Activated T-cell treated with anti-CD3 and anti-CD28 coated beads, Interleukin-2, amount 50 U/mL, for 4 hours (primary cell): ENCODE measurements around the gene HS3ST3B1. TPM values are rescaled to one million over a fixed set of nuclear protein-coding genes. Genes with fewer than 3 reads are reported as not detected.

ENCODE experiments used
- ATAC-seq, 2 donors: fragments of 200-7000 bp; cut with Tn5 transposase; one replicate each; pipeline ENCODE4 v1.10.0; 2021
- DNase-seq: peaks from one replicate; pipeline ENCODE4 v3.0.0-alpha.2; 2020
- H3K27me3 Mint-ChIP-seq: one replicate; pipeline ENCODE4 v1.8.0; 2021; ENCODE audit warnings: low read depth, mixed read lengths
- H3K36me3 Mint-ChIP-seq: one replicate; pipeline ENCODE4 v1.8.0; 2022; ENCODE audit warnings: mixed read lengths; ENCODE audit not compliant: insufficient read depth
- H3K4me1 Mint-ChIP-seq: one replicate; pipeline ENCODE4 v1.8.0; 2021; ENCODE audit warnings: low read depth, mixed read lengths
- H3K4me3 Mint-ChIP-seq: one replicate; pipeline ENCODE4 v1.8.0; 2021; ENCODE audit warnings: mild to moderate bottlenecking, moderate library complexity, mixed read lengths
- H3K9me3 Mint-ChIP-seq: one replicate; pipeline ENCODE4 v1.8.0; 2021; ENCODE audit warnings: mixed read lengths
- total RNA-seq, 3 donors: library from RNA; stranded (reverse); gene quantifications; one replicate each; pipeline ENCODE4 v1.2.1, GENCODE V29; 2021

The HS3ST3B1 gene
- total RNA-seq, 3 donors from 2014 or later, result 12.3 to 17.1 (median 13.5) TPM

DNA sequence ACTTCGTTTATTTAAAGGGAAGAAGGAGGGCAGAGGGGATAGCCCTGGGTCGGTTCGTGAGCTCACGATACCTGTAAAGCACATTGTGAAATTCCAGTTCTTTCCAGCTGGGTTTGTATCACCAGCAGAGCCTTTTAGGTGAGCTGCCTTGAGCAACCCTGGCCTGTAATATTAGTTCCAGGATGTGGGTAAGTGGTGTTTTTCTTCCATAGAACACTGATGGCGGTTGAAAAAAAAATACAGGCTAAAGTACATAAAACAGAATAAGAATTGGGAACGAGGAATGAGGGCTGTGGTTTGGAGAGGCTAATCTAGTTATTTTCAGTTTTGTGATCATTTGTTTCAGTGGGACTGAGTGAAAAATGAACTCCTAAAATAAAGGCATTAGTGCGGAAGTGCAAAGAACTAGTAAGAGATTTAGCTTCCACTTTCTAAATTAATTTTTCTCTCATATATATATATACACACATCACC, 20.6 kb downstream of the HS3ST3B1 start:
- peaks cover 16% of the 10 kb centered on the region for H3K36me3 Mint-ChIP-seq
- H3K27me3 Mint-ChIP-seq, result no peaks in the 10 kb centered on the region
- peak overlapping the region; percentile 48 for H3K4me3 Mint-ChIP-seq
- DNase-seq (no peak), ATAC-seq (peak; percentile 32 to 64)
- peaks cover 81% of the 10 kb centered on the region for H3K4me1 Mint-ChIP-seq
- no peaks in the 10 kb centered on the region for H3K9me3 Mint-ChIP-seq

DNA sequence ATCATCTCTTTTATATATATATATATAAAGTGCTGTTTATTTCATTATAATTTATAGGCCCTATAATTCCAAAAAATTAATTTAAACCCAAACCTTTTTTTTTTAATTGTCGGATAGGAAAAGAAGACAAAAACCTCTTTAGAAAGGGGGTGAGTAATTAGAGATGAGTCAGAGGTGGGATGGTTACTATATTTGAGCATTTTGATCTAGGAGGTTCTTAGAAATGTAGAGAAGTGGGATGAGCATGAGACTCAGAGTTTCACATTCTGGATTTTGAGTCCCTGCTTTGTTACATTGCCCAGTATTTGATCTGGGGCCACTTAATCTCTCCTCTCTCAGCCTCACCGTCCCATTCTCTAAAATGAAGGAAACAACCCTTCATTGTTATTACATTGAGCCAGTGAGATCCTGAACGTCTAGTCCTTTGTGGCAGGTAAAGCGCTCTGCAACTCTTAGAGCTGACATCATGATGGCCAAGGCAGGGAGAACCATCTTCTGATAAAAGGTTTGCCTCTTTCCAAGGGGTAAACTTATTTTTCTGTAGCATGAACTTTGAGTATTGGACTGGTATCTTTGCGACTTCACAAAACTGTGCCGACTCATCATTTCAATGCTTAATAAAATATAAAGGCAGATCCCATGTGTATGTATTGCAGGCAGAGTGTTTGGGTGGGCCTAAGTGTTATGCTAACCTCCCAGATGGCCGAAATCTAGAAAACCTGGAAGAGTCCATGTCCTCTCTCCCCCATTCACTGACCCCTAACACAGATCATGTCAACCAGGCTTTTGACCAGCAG, 21.3 kb downstream of the HS3ST3B1 start:
- H3K36me3 Mint-ChIP-seq, result peaks cover 18% of the 10 kb centered on the region

DNA sequence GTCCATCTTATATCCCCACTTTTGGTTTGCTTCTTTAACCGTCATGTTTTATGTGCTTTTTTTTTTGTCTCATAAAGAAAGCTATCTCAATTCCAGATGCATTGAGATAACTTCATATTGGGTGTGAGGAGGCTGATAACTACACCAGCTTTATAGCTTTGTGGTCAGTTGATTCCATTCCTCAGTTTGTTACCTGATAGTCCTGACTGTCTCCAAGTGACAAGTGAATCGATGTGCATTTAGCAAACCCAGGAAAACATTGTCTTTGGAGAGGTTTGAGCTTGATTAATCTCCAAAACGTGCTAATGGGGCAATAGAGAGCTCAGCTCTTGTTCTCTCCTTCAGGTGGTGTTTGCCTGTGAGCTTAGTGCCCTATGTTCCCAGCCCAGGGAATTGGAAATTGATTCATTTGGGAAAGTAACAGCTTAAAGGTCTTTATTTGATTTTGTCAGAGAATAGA, 22.7 kb downstream of the HS3ST3B1 start:
- peaks cover 78% of the 10 kb centered on the region for H3K4me1 Mint-ChIP-seq
- DNase-seq (no peak), ATAC-seq (no peak)
- no peaks in the 10 kb centered on the region for H3K27me3 Mint-ChIP-seq
- H3K4me3 Mint-ChIP-seq, result no peak overlapping the region
- H3K9me3 Mint-ChIP-seq, result no peaks in the 10 kb centered on the region
- H3K36me3 Mint-ChIP-seq, result peaks cover 15% of the 10 kb centered on the region

More for the DNA sequence above, 21.3 kb downstream of the HS3ST3B1 start:
- Mint-ChIP-seq H3K4me3 (peak overlapping the region; percentile 40), H3K9me3 (no peaks in the 10 kb centered on the region), H3K27me3 (no peaks in the 10 kb centered on the region), H3K4me1 (peaks cover 79% of the 10 kb centered on the region)
- DNase-seq, result no peak
- peak; percentile 35 to 57 for ATAC-seq

DNA sequence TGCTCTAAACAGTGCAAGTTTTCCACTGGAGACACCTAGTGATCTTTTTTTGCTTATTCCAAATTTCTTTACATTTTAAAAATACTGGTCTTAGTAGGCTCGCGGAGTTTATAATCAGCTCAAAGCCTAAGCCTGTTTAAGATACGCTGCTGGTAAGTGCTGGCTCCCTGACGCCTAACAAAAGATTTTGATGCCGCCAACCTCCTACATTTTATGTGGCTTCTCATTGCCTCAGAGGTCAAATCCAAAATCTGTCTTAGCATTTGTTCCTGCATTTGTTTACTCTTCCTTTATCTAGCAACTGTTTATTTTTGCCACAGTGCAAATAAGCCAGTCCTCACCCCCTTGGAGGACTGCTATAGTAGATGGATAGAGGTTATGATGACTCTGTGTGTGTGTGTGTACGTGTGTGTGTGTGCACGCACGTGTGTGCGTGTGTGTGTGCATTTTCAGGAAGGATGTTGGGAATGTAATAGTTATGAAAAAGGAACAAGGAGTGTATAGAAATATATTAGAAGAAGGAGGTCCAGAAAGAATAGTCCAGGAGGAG, 24.8 kb downstream of the HS3ST3B1 start:
- Mint-ChIP-seq H3K36me3 (peaks cover 12% of the 10 kb centered on the region), H3K4me1 (peaks cover 79% of the 10 kb centered on the region), H3K9me3 (no peaks in the 10 kb centered on the region), H3K4me3 (no peak overlapping the region), H3K27me3 (no peaks in the 10 kb centered on the region)
- ATAC-seq (no peak), DNase-seq (no peak)

DNA sequence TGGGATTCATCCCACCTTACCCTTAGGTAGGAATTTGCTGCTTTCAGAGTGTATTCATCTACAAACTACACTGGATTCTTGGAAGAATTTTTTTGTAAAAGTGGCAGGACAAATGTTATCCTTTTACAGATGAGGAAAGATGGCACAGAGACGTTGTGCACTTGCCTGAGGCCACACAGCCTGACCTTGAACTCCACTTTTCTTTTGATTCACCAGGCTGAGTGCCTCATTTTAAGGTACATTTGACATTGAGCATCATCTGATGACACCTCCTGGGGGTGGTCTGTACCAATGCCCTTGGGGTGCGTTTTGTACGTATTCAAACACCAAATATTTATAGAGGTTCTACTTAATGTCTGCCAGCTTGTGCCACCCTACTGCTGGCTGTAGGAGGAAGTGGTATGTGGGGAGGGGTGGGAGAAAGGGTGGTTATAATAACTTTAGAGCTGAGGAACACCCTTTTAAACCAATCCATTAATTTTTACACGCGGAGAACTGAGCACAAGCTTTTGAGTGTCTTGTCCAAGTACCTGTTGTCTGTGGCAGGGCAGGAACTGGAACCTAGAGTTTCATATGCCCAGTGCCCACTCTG, 29.1 kb downstream of the HS3ST3B1 start:
- Mint-ChIP-seq H3K27me3 (no peaks in the 10 kb centered on the region), H3K4me3 (no peak overlapping the region), H3K4me1 (peaks cover 82% of the 10 kb centered on the region), H3K9me3 (no peaks in the 10 kb centered on the region), H3K36me3 (peaks cover 10% of the 10 kb centered on the region)
- ATAC-seq (no peak), DNase-seq (no peak)

DNA sequence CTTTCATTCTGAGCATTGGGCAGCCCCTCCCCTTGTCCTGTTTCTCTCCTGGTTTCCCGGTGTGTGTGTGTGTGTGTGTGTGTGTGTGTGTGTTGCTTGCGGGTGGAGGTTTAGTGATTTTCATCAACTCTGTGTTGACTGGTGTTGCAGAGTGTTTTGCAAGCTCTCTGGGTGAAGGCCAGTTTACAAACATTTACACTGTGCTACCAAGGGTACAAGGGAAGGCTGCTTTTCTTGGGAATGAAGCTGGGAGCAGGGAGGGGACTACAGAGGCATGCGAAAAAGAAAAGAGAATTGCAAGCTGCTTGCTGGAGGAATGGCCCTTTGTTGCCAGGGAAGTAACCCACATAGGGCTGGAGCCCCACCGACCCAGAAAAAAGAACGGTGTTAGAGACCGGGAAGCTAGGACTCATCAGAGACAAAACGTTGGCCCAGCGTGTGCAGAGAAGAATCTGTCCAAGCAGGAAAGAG, 29.6 kb downstream of the HS3ST3B1 start:
- ATAC-seq (no peak), DNase-seq (no peak)
- H3K36me3 Mint-ChIP-seq, result peaks cover 10% of the 10 kb centered on the region
- H3K4me3 Mint-ChIP-seq, result no peak overlapping the region
- H3K9me3 Mint-ChIP-seq, result no peaks in the 10 kb centered on the region
- no peaks in the 10 kb centered on the region for H3K27me3 Mint-ChIP-seq
- peaks cover 87% of the 10 kb centered on the region for H3K4me1 Mint-ChIP-seq

DNA sequence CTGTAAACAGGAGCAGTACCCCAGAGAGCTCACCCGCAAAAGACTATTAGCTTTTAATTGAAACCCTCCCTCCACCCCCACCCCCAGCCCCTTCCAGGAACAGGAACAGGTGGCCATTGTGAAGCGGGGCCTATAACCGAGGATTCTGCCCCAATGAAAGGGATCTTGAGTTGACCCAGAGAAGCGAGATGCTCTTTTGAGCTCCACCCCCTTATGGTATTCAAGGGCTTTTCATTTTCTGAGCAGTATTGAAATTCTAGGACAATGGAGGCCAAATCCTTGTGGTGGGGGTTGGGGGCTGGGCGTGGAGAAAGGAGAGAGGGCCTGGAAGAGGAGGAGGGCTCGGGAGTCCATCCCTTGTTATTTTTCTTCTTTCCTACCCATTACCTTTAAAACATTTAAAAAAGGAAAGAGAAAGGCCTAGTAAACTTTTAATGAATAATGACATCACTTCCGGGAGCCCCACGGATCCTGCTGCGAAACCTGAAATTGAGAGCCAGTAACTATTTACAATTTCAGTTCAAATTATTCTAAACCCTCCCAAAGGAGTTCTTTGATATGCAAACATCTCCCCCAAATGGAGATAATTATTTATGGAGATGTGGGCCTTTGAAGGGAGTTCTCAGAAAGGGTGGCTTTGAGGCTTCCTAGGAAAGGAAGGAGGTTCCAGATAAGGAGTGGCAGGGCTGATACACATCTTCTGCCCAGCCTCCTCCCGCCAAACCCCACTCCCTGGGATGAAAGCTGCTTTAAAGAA, 30.5 kb downstream of the HS3ST3B1 start:
- Mint-ChIP-seq H3K36me3 (peaks cover 5% of the 10 kb centered on the region), H3K4me3 (no peak overlapping the region), H3K4me1 (peaks cover 87% of the 10 kb centered on the region), H3K9me3 (no peaks in the 10 kb centered on the region), H3K27me3 (no peaks in the 10 kb centered on the region)
- ATAC-seq, result no peak
- DNase-seq, result no peak

DNA sequence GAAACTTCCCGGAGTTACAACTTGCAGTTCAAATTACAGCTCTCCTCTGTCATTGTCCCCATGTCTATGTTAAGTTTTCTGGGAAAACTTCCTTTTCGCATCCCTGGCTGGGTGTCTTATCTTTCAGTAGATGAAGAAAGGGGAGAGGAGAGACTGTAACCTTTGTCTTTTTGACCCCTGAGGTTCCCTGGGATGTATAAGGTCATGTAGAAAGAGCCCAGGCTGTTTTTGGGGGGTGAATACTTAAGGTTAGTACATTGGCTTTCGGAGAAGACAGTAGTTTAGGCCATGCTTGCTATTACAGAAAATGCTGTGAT, 31.1 kb downstream of the HS3ST3B1 start:
- peaks cover 91% of the 10 kb centered on the region for H3K4me1 Mint-ChIP-seq
- no peak for ATAC-seq
- H3K9me3 Mint-ChIP-seq, result no peaks in the 10 kb centered on the region
- no peak overlapping the region for H3K4me3 Mint-ChIP-seq
- DNase-seq, result no peak
- H3K27me3 Mint-ChIP-seq, result no peaks in the 10 kb centered on the region
- peaks cover 6% of the 10 kb centered on the region for H3K36me3 Mint-ChIP-seq

DNA sequence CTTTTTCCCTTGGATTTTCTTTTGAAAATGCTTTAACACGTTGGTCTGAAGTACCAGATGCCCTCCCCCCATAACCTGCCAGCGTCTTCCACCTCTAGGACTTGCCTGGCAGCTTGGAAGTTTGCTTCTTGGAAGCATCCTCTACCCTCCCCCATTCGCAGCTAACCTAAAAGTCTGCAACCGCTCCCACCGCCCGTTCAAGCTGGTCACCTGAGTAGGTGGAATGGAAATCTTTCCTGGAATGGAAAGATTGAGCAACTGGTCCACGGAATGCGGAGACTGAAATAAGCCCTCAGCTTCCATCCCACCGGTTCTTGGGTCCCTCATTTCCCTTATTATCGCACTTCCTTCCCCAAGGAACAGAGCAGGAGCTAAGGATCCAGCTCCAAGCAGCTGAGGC, 31.4 kb downstream of the HS3ST3B1 start:
- no peak overlapping the region for H3K4me3 Mint-ChIP-seq
- no peak for DNase-seq
- no peak for ATAC-seq
- peaks cover 90% of the 10 kb centered on the region for H3K4me1 Mint-ChIP-seq
- no peaks in the 10 kb centered on the region for H3K27me3 Mint-ChIP-seq
- H3K36me3 Mint-ChIP-seq, result peaks cover 5% of the 10 kb centered on the region
- H3K9me3 Mint-ChIP-seq, result no peaks in the 10 kb centered on the region

DNA sequence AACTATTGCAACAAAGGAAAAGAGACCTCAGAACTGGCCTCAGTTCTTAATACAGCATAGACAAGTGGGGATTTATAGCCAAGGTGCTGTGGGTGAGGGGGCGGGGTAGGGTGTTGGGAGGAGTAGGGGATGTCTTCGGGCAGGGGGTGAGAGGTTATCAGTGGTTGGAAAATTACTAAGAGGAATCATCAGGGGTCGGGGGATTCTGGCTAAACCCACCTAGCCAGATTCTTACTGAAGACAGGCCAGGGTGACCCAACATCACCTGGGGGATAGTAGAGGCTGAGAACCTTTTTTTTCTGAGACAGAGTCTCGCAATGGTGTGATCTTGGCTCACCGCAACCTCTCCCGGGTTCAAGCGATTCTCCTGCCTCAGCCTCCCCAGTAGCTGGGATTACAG, 32.6 kb downstream of the HS3ST3B1 start:
- ATAC-seq (no peak), DNase-seq (no peak)
- Mint-ChIP-seq H3K36me3 (peaks cover 8% of the 10 kb centered on the region), H3K27me3 (no peaks in the 10 kb centered on the region), H3K9me3 (no peaks in the 10 kb centered on the region), H3K4me3 (no peak overlapping the region), H3K4me1 (peaks cover 86% of the 10 kb centered on the region)

DNA sequence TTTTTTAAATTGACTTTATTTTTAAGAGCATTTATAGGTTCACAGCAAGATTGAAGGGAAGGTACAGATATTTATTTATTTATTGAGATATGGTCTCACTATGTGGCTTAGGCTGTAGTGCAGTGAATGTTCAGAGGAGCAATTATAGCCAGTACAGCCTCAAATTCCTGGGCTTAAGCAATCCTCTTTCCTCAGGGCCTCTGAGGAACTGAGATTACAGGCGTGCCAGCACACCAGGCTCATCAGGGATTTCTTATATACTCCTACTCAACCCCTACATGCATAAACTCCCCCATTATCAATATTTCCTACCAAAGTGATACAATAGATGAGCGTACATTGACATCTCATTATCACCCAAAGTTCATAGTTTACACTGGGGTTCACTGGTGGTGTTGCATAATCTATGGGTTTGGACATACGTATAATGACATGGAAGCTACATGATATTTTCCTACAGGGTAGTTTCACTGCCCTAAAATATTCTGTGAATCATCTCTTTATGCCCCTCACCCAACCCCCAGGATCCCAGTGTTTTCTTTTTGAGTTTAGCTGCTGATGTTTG, 33.5 kb downstream of the HS3ST3B1 start:
- DNase-seq, result no peak
- peaks cover 9% of the 10 kb centered on the region for H3K36me3 Mint-ChIP-seq
- peaks cover 85% of the 10 kb centered on the region for H3K4me1 Mint-ChIP-seq
- no peak overlapping the region for H3K4me3 Mint-ChIP-seq
- no peak for ATAC-seq
- no peaks in the 10 kb centered on the region for H3K27me3 Mint-ChIP-seq
- H3K9me3 Mint-ChIP-seq, result no peaks in the 10 kb centered on the region

DNA sequence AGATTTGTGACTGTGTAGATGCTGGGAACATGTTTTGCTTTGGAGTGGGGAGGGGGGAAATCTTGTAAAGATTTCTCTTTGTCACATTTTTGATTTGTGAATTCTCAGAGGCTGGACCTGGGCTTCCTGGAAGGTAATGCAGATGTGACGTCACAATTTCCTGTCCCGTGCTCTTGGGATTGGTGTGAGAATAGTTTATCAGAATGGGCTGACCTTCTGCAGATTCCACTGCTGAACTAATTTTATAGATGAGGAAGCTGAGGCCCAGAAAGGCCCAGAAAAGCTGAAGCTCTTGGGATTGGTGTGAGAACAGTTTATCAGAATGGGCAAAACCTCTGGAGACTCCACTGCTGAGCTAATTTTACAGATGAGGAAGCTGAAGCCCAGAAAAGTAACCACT, 34.0 kb downstream of the HS3ST3B1 start:
- no peak overlapping the region for H3K4me3 Mint-ChIP-seq
- DNase-seq (no peak), ATAC-seq (no peak)
- peaks cover 85% of the 10 kb centered on the region for H3K4me1 Mint-ChIP-seq
- H3K9me3 Mint-ChIP-seq, result no peaks in the 10 kb centered on the region
- no peaks in the 10 kb centered on the region for H3K27me3 Mint-ChIP-seq
- peaks cover 11% of the 10 kb centered on the region for H3K36me3 Mint-ChIP-seq

DNA sequence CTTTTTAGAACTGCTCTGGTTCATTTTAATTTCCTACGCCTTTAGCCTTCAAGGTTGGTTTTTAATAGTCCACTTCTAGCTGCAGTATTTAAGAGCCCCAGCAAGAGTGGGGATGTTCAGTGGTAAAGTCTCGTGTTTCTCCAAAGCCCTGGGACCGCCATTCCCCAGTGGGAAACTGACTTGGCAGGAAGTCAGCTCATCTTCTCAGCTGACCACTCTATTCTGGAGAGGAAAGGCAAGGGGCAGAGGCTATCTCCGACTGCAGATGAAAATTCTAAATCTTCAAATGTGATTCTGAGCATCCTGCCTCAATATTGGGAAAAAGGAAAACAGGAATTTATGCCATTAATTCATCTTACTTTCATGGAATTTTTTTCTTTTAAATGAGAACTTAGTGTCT, 35.5 kb downstream of the HS3ST3B1 start:
- H3K4me1 Mint-ChIP-seq, result peaks cover 87% of the 10 kb centered on the region
- no peaks in the 10 kb centered on the region for H3K27me3 Mint-ChIP-seq
- H3K36me3 Mint-ChIP-seq, result peaks cover 11% of the 10 kb centered on the region
- no peak overlapping the region for H3K4me3 Mint-ChIP-seq
- DNase-seq, result no peak
- no peak for ATAC-seq
- H3K9me3 Mint-ChIP-seq, result no peaks in the 10 kb centered on the region

DNA sequence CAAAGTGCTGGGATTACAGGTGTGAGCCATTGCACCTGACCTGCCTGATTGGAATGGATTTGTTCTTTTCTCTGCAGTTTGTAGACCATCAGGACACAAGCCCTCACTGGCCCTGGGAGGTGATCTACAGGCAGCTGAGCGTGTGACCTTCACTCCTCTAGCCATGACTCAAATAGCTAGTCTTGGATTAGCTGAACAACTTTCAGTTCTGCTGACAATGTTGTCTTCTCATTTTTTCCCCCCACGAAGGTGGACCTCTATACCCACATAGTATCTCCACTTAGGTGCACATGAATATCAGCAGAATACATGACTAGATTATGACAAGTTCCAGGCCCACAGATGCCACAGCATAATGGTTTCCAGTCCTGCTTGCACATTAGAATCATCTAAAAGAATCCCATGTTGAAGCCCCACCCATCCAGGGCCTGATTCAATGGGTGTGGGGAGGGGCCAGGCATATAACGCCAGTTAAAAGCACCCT, 36.8 kb downstream of the HS3ST3B1 start:
- DNase-seq (no peak), ATAC-seq (peak; percentile 93 to 94)
- Mint-ChIP-seq H3K36me3 (peaks cover 9% of the 10 kb centered on the region), H3K4me3 (peak overlapping the region; percentile 5), H3K27me3 (no peaks in the 10 kb centered on the region), H3K4me1 (peaks cover 78% of the 10 kb centered on the region), H3K9me3 (no peaks in the 10 kb centered on the region)
